HL-60 (cell line): Measurements from ENCODE around the gene SMAD1.

ENCODE experiments used
- DNase-seq, 2 experiments: peaks; one replicate each; pipeline ENCODE4 v3.0.0-alpha.2; 2010 to 2020; ENCODE audit warnings: low read depth in 1 of 2, low spot score in 1 of 2
- H3K27ac ChIP-seq: fragments of 250-450 bp; sonication (Bioruptor Pico); replicated peaks from 2 replicates; pipeline ENCODE4 v1.5.1; 2020; ENCODE audit warnings: mild to moderate bottlenecking, moderate library complexity
- H3K27me3 ChIP-seq: fragments of 250-450 bp; sonication (Bioruptor Pico); 2 replicates; pipeline ENCODE4 v1.5.1; 2021; ENCODE audit warnings: mild to moderate bottlenecking, moderate library complexity; ENCODE audit not compliant: insufficient read depth, poor library complexity, severe bottlenecking
- H3K4me3 ChIP-seq: replicated peaks from 2 replicates; pipeline ENCODE4 v1.5.1; 2011; ENCODE audit warnings: mild to moderate bottlenecking, control low read depth, low read length; ENCODE audit not compliant: insufficient read depth
- CTCF ChIP-seq: IDR thresholded peaks from one replicate; pipeline ENCODE4 v1.5.1; 2011; ENCODE audit warnings: low read length, control low read depth, inconsistent platforms; ENCODE audit not compliant: insufficient read depth
- GABPA ChIP-seq: IDR thresholded peaks from 2 replicates; pipeline ENCODE4 v1.6.1; 2012; ENCODE audit warnings: low read depth
- POLR2AphosphoS5 ChIP-seq: IDR thresholded peaks from 2 replicates; pipeline ENCODE4 v1.6.1; 2012; ENCODE audit warnings: low read depth
- REST ChIP-seq: IDR thresholded peaks from 2 replicates; pipeline ENCODE4 v1.6.1; 2012; ENCODE audit warnings: low read depth; ENCODE audit not compliant: insufficient replicate concordance
- SPI1 ChIP-seq: IDR thresholded peaks from 2 replicates; pipeline ENCODE4 v1.6.1; 2012; ENCODE audit warnings: low read depth, mild to moderate bottlenecking, borderline replicate concordance

Gene SMAD1

GRCh38 chr4:145546175-145546915 lies 64.7 kb downstream of the SMAD1 start:
- Histone ChIP-seq H3K27ac (no peak overlapping the region), H3K27me3 (no peaks in the 10 kb centered on the region), H3K4me3 (no peak overlapping the region)
- no peak for TF ChIP-seq REST
- TF ChIP-seq GABPA, result no peak
- no peak for TF ChIP-seq CTCF
- no peak for TF ChIP-seq POLR2AphosphoS5
- TF ChIP-seq SPI1, result no peak
- DNase-seq, result no peak

GRCh38 chr4:145551660-145552059 lies 70.0 kb downstream of the SMAD1 start:
- H3K4me3 ChIP-seq, result no peak overlapping the region
- no peak for DNase-seq
- no peaks in the 10 kb centered on the region for H3K27me3 ChIP-seq
- H3K27ac ChIP-seq, result no peak overlapping the region
- TF ChIP-seq CTCF (no peak), SPI1 (no peak), REST (no peak), GABPA (no peak), POLR2AphosphoS5 (no peak)

GRCh38 chr4:145552181-145552822 lies 70.6 kb downstream of the SMAD1 start:
- TF ChIP-seq CTCF, result no peak
- TF ChIP-seq SPI1, result no peak
- no peak for TF ChIP-seq GABPA
- H3K27ac ChIP-seq, result no peak overlapping the region
- no peak overlapping the region for H3K4me3 ChIP-seq
- H3K27me3 ChIP-seq, result no peaks in the 10 kb centered on the region
- no peak for DNase-seq

DNA sequence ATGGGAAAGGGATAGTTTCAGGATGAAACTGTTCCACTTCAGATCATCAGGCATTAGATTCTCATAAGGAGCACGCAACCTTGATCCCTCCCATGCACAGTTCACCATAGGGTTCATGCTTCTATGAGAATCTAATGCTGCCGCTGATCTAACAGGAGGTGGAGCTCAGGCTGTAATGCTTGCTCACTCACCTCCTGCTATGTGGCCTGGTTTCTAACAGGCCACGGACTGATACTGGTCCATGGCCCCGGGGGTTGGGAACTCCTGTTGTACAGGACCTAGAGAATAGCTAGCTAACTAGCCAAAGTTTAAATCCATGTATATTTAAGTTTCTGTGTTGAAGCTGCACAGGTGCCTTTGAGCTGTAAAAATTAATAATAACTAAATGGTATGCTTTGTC lies 71.7 kb downstream of the SMAD1 start:
- TF ChIP-seq CTCF (no peak), REST (no peak), POLR2AphosphoS5 (no peak), GABPA (no peak)
- Histone ChIP-seq H3K27ac (no peak overlapping the region), H3K4me3 (no peak overlapping the region), H3K27me3 (no peaks in the 10 kb centered on the region)
- no peak for DNase-seq
